ENCODE results near the gene LRRC4C.

DNA sequence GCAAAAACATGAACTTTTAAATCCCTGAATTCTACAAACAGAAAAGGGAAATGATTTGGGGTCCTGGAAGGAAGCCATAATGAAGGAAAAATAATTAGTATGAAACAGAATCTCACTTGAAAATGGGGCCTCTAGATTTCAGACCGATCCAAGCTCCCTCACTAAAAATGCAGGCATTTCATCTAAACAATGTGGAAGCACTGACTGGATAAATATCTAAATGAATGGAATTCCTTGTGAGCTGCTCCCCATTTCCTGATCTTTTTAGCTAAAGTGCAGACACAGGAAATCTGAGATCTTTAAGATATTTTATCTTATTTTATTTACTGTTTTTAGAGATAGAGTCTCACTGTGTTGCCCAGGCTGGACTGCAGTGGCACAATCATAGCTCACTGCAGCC, 1255.8 kb downstream of the LRRC4C start:
- TF ChIP-seq POLR2AphosphoS5 (IDR thresholded peaks at IDR 0.05) (no peak), POLR2A (IDR thresholded peaks at IDR 0.05) (no peak)
